Retina (tissue), 1 donor: ENCODE data around the gene WIZ.
A peak's percentile ranks its signal among the peaks of the same experiment; 100 is the strongest.

Source experiments
- DNase-seq: peaks from one replicate; pipeline ENCODE4 v3.0.0-alpha.2; 2016

The WIZ gene

DNA sequence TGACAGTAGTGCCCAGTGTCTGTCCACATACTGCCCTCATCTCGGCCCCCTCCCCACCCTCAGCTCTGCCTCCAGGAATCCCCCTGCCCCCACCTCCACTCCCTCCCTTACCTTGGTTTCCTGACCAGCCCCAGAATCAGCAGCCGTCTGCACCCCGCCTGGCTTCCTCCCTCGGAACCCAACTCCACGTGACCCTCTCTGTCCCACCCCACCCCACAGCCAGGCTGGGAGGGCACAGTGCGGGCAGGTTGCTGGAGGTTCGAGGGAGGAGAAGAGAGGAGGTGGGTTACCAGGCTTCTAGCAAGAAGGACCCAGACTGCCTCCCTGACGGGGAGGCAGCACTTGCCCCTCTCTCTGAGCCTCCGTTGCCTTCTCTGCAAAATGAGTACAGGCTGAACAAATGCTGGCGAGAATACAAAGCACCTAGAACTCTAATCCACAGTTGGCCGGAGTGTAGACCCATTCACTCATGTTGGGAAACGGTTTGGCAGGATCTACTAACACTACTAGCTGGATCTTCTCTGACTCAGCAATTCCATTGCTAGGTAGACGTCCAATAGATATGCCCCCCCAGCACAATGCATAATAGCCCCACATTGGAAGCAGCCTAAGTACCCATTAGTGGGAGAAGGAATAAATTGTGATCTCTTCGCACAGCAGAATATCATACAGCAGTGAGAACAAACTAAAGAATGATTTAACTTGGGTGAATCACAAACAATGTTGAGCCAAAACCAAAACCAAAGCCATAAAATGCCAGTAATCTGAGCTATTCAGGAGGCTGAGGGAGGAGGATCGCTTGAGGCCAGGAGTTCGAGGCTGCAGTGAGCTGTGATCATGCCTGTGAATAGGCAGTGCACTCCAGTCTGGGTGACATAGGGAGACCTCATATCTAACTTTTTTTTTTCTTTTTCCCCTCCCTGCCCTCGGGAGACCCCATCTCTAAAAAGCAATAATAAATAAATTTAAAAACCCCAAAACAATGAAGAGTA is 14.9 kb upstream of the WIZ start, which contains the start of gene RASAL3:
Gene RASAL3, minus strand, starts transcription at position 151 of the 992 bp plus-strand sequence. CDS start 186 bp downstream, outside the sequence.
- no peak for DNase-seq

- DNase-seq = no peak
Measured at GRCh38 chr19:15463861-15464371, 14.2 kb upstream of the WIZ start.

DNA sequence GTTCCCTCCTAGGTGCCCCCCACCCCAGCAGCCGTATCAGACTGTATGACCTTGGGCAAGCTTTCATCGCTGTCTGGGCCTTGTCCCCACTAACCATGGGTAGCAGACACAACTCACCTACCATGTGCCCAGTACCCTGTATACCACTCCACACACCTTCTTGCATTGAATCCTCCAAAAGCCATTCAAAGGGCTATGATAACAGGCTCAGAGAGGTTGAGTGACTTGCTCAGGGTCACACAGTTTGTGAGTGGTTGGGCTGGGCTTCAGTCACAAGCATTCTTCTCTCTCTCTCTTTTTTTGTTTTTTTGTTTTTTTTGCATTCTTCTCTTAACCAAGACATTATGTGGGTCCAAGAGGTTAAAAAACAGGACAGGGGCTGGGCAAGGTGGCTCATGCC is 11.9 kb upstream of the WIZ start:
- no peak for DNase-seq

GRCh38 chr19:15457701-15458484 is 8.1 kb upstream of the WIZ start:
- DNase-seq = peak; percentile 27

DNA sequence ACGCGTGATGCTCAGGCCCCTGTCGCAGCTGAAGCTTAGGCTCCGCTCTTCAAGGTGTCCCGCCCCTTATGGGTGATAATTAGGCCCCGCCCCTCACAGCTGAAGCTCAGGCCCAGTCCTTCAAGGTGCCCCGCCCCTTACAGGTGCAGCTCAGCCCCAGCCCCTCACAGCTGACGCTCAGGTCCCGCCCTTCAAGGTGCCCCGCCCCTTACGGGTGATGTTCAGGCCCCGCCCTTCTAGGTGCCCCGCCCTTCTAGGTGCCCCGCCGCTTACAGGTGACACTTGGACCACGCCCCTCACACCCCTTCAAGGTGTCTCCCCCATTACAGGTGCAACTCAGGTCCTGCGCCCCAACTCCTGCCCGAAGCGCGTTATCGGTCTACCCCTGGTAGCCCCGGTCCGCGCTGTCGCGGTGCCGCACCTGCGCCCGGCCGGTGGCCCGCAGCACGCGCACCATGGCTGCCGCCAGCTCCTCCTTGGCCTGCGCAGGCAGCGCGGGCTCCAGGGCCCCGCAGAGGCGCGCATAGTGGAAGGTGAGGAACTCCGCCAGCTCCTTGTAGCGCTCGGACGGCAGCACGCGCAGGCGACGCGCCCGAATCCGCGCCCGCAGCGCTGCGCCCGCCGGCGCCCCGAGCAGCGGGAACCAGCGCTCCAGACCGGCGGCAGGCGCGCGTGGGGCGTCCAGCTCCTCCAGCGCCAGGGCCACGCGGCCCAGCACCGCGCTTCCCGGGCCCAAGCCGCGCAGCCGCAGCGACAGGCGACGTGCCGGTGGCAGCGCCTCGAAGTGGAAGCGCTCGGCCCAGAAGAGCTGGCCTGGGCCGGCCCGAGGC is 7.3 kb upstream of the WIZ start:
- DNase-seq = no peak

GRCh38 chr19:15456441-15456840 is 6.7 kb upstream of the WIZ start:
- no peak for DNase-seq

GRCh38 chr19:15455996-15456395 is 6.2 kb upstream of the WIZ start:
- no peak for DNase-seq

DNA sequence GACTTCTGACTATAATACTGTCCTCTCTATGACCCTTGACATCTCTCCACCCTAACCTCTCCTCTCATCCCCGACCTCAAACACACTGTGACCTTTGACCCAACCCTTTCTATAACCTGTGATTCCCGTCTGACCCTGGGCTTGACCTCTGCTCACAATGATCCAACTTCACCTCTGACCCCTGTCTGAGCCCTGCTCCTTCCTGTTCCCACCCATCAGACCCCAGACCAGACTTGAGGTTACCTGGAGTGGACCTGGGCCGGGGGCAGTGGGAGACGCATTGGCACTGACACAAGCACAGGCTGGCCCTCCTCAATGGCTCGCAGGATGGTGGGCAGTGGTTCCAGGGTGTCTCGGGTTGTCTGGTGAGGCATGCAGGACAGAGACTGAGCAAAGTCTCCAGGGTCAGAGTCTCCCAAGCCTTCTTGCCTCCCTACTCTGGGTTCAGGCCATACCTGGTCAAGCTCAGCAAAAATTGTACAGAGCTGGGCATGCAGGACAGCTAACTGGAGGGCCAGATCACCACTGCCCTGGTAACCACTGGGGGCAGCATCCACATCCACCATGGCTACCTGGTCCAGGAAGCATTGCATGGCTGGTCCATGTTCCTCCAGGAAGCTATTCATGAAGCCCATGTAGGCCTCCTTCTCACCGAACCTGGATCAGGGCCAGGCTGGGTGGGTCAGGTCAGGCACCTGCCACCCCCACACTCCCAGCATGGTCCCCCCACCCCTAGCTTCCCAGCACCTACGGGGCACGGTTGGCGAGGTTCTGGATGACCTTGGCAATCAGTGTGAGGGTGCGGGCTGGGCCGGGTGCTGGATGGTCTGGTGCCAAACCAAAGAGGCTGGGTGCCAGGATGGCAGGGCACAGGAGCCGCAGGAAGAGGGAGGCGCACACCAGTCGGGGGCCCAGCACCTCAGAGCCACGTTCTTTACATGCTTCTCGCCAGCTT is 4.4 kb upstream of the WIZ start:
- DNase-seq = no peak

- DNase-seq = peak; percentile 26
Measured at GRCh38 chr19:15453091-15453578, 3.4 kb upstream of the WIZ start.

DNA sequence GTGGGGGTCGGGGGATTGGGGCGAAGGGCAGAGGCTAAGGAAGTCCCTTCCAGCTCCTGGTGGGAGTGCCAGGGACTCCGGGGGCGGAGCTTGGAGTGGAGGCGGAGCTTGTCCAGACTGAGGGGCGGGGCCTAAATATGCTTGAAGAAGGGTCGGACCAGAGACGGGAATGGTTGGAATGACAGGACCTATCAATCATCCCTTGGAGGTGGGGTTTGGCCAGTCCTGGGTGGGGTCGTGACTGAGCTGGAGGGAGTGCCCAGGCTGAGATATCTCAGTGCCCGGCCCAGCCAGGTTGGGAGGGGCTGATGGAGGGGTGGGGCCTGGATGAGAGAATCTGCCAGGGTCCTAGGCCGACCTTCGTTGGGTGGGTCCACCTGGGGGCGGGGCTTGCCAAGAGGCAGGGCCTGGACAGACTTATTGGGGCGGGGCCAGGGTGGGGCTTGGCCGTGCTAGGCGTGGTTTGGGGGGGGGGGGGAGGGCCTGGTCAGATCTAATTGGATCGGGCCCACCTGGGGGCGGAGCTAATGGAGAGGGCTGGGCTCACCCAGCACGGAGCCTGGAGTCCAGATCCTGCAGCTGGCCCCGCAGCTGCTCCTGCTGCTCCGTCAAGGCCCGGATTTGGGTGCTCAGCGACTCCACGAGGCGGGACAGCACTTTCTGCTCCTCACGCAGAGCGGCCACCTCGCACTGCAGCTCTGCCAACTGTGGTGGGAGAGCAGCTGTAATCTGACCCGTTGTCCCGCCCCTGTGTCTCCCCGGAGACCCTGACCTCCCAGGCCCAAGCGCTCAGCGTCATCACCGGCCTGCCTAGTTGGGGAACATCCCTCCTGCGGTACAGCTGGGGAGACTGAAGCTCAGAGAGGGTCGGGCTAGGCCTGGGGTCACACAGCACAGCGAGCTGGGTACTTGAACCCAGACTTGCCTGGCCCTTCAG is 2.6 kb upstream of the WIZ start:
- peak; percentile 81 for DNase-seq

- no peak for DNase-seq
Measured at GRCh38 chr19:15450528-15450890, 753 bp upstream of the WIZ start.

DNA sequence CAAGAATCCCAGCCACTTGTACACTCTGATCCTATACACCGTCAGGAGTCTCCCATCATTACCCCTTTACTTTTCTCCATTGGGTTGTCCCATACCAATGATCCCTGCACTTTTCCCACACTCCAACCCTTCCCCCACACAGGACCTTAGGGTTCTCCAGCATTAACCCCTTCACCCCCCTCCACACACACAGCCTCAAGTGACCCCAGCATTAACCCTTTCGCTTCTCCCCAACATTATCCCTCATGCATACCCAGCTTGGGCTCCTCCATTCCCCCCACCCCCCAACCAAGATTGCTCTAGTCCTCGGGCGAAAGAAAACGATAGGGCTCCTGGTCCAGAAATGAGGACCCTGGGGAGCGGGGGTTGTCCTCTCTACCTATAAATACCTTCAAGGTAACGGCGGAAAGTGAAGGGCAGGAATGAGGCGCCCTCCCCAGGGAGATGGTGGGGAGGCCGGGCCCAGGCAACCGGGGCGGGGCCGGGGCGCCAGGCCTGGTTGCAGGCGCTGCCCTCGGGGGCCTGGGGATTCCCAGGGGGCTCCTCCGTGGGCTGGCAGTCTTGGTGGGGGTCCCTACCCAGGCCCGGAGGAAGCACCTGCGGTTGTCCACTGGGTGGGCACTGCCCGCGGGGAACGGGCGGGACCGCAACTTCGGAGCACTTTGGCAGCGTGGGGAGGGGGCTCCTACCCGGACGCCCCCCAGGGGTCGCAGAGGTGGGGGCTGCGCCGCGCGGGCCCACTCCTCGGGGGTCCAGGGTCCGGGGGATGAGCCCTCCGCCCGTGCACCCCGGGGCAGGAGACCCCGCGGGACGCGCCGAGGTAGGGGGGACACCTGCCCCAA is 757 bp downstream of the WIZ start:
- peak; percentile 43 for DNase-seq

DNA sequence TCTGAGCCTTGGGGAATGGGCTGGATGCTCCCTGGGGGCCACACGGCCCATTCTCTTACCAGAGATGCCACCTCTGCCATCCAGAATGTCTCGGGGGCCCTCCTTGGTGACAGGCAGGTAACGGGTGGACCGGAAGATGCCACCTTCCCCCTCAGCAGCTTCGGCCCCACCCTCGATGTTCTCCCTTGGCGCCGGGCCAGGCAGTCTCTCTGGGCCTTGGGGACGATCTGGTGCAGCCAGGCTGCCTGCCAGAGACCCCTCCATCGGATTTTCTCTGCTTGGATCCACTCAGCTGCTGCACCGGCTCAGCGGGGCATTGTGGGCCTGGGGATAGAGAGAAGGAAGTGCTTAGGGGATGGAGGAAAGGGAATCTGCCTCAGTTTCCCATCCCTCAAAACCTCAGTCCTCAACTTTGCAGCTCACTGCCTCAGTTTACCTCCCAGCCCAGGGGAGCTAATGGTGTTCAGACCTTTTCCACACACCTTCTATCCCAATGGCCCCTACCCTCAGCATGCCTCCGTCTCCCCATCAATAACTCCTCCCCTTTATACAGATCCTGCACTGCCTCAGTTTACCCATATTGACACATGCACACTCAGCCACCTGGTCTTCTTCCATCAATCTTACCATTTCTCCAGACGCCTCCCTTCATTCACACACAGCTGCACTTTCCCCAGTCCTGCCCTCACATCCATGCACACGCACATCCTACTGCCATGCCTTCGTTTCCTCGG is 1.5 kb downstream of the WIZ start:
- no peak for DNase-seq

GRCh38 chr19:15447057-15447456 is 2.7 kb downstream of the WIZ start:
- DNase-seq = no peak

DNA sequence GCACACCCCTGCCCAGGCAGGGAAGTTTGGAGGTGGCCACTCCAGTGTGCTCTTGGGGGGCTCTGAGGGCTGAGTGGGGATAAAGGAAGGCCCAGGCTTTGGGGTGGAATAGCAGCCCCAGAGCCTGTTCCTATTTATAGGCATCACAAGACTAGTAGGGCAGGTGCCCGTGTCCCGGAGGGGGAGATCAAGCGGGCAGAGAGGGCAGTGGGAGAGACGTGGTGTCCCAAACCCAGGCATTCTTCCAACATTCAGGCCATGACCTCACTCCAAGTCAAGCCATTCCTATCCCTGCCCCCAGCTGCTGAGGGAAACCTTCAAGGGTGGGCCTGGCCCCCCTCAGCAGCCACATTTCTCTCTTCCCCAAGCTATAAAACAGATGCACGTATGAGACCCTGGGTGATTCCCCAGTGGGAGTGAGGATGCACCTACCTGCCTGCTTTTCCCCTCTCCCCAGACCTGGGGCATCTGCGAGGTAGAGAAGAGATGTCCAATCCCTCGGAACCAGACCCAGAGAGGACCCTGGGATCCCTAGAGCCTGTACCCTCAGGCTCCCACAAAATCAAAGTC is 3.9 kb downstream of the WIZ start:
- DNase-seq = no peak

GRCh38 chr19:15445227-15445605 is 4.5 kb downstream of the WIZ start:
- DNase-seq = no peak

DNA sequence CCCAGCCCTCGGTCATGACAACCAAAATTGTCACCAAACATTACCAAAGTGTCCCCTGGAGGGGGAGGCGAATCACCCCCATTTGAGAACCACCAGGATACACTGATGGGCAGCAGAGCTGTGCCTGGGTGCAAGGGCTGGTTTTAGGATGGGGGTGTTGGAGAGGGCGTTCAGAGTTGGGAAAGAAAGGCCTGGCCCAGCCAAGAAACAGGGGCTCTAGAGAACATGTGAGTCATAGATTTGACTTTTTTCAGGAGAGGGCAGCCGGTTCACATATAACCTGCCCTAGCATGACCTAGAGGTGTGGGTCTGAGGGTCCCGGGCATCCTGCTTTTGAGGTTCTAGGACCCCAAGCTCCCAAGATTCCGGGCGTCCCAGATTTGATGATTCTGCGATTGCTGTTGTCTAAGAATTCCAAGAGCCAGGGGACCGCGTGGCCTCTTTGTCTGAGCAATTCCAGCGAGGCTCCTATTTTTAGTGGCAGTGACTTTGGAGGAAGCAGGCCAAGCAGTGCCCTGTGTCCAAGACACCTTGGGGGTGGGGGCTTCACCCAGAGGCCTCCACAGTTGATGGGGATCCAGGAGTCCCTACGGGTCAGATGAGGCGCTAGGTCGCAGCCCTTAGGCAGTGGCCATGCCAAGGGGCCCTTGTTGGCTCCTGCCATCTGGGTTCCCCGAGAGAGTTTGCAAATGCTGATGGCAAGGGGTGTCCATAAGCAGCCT is 5.1 kb downstream of the WIZ start:
- no peak for DNase-seq
